Measurements from ENCODE around the gene CFL2.

CFL2 gene

GRCh38 chr14:34668111-34668510 is 46.3 kb downstream of the CFL2 start:
- DNase-seq, result no peak

GRCh38 chr14:34667007-34667406 is 47.4 kb downstream of the CFL2 start:
- no peak for DNase-seq

- peak; percentile 52 for DNase-seq
Measured at GRCh38 chr14:34665785-34666435, 48.5 kb downstream of the CFL2 start.

GRCh38 chr14:34662561-34663088 is 51.8 kb downstream of the CFL2 start:
- DNase-seq, result no peak

GRCh38 chr14:34660796-34661195 is 53.6 kb downstream of the CFL2 start:
- DNase-seq, result no peak
